NOMO-1 treated with dmso at 0.1 percent for 144 hours (cell line): ENCODE measurements around the gene CACNB1.

ENCODE experiments used
- DNase-seq: peaks from one replicate; lab custom pipeline; 2025; ENCODE audit not compliant: unreplicated experiment; lab: John Stamatoyannopoulos, UW

CACNB1 gene

DNA sequence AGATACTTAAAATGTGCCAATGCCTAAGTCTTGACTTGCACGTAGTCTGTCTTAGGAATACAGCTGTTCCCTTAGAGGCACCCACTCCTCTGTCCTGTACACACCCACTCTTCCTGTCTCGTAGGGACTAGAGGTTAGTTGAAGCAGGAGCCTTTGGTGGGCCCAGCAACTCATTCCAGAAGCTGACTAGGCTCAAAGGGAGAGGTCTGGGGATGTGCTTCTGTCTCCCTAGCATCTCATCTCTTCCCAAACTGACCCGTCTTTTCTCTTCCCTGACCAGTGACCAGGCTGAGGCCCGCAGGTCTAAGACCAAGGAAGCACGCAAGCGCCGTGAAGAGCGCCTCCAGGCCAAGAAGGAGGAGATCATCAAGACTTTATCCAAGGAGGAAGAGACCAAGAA is 6.8 kb upstream of the CACNB1 start:
- no peak for DNase-seq

DNA sequence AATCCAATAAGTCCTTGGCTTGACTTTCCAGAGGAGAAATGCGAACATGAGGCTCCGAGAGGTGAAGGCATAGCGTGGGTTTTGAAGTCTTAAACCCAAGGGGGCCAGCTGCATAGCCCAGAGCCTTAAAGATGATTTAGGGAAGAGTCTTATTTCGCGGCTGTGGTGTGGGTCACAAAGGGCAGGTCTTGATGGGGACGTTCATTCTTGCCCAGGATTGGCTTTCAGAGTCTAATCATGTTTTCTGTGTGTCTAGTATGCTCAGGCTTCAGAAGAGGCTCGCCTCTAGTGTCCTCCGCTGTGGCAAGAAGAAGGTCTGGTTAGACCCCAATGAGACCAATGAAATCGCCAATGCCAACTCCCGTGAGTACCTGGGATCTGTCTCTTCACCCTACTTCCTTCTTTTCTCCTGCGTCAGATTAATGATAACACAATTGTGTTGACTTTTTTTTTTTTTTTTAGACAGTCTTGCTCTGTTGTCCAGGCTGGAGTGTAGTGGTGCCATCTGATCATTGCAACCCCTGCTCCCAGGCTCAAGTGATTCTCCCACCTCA is 3.6 kb upstream of the CACNB1 start:
- DNase-seq, result no peak

DNA sequence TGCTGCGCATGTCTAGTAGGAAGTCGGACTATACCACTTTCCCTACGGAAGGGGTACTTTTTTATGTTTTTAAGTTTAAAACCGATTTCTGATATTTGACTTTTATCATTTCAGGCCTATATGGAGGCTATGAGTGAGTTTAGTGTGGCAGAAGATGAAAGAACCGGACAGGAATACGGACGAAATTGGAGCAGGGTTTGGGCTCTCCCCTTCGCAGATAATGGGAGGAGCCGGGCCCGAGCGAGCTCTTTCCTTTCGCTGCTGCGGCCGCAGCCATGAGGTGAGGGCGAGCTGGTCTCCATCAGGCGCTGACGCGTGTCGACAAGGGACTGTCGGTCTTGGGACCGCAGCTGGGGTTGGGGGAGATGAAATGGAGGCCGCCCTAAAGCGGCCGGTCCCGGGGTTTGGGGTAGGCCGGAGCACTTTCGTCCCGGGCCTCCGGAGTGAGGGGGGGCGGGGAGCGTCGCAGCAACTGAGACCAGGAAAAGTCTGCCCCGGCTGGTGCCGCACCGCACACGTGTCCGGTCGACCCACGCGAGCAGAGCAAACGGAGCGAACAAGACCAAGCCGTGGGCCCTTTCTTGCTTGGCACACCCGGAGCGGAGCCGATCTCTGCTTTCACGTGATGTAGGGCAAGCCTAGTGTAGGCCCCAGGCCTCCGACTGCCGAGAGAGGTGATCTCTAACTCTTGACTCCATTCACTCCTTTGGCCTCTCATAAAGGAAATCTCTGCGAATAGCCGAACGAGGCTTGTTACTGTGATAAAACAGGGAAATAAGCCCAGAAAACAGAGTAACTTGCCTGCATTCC is 2.8 kb upstream of the CACNB1 start, which contains the start of gene RPL19:
Gene RPL19 (plus strand): TSS at position 214 of the 810 bp plus-strand sequence. CDS start 62 bp downstream, at position 276.
- no peak for DNase-seq

DNA sequence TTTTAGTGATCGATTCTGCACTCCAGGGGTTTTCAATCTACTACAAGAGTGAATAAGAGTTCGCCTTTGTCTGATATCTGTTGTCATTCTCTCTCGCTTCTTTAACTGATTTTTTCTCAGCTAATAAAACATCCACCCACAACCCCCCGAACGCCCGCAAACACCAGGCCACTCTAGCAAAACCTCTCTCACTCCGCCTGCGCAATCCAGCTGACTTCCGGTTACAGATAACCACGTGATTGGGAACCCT is 2.3 kb upstream of the CACNB1 start:
- DNase-seq, result peak; percentile 93

DNA sequence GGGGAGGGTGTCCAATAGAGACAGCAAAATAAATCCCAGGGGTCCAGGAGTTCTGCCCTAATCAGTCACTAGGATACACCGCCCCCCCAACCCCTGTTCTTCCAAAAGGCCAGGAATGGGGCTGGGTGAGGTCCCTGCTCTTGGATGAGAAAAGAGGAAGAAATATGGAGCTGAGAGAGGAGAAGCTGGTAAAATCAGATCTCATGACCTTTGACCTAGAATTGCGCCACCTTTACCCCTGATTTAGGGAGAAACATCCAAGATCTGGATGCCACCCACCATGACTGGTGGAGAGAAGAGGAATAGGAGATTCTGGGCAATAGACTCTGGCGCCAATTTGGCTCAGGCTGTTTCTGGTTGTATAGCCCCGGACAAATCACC is 707 bp upstream of the CACNB1 start:
- no peak for DNase-seq

DNA sequence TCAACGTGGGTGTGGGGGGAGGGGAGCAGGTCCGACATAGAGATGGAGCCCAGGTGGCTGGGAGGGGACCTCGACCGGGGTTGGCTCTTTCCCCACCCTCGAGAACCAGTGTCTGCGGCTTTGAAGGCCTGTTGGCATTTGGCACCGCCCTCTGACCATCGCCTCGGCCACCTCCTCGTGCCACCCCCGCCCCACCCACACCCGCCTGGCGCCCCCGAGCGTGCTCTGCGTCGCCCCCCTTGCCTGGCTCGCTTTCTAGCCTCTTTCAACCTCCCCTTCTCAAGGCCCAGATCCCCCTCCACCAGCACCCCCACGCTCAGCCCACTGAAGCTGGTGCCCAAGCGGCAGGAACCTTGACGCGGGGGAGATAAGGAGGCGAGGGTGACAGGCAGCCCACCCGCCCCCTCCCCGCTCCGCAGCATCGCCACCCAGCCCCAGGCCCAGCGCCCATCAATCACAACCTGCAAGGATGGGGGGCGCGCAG is 619 bp downstream of the CACNB1 start:
- DNase-seq, result peak; percentile 37

DNA sequence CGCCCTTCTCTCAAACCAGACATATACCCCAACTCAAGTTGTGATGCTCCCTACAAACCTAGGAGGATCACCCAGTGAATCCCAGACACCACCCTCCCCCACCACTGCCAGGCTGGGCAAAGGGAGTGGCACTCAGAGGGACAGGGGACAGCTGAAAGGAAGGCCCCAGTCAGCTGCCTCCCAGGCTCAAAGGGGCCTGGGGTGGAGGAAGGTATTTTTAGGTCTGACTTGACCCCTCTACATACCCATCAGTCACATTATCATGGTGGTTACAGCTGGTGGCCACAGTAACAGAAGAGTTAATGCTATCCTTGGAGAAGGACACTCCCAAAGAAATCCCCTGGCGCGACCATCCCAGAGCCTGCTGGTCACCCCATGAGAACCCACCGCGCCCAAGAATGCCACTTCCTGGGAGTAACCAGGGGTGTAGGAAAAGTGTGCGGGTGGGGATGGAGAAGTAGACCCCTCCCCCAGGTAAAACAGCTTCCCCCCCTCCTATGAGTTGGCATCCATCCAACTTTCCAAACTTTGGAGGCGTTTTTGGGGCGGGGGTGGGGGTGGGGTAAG is 1.1 kb downstream of the CACNB1 start:
- no peak for DNase-seq

DNA sequence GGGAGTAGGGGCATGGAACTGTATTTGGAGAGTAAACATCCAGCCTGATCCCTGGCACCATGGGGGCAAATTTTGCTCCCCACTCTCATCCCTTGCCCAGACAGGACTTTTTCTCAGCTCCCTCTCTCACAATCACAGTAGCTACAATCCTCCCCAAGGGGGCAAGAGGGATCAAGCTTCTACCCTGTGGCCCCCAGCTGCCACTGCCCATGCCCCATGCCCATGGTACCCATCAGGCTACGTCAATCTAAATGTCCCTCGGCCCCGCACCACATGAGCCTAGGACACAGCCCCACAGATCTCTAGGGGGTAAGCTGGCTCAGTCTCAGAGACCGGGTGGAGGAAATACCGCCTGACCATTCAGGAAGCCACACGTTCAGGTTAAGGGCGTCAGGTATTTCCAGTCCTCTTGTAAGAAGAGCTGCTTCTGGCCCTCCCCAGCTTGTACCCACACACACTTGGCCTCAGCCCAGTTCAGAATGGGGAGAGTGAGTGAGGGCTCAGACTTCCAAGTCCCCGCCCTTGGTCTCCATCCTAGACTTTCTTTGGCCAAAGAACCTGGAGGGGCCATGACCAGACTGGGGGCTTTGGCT is 1.8 kb downstream of the CACNB1 start:
- DNase-seq, result no peak

DNA sequence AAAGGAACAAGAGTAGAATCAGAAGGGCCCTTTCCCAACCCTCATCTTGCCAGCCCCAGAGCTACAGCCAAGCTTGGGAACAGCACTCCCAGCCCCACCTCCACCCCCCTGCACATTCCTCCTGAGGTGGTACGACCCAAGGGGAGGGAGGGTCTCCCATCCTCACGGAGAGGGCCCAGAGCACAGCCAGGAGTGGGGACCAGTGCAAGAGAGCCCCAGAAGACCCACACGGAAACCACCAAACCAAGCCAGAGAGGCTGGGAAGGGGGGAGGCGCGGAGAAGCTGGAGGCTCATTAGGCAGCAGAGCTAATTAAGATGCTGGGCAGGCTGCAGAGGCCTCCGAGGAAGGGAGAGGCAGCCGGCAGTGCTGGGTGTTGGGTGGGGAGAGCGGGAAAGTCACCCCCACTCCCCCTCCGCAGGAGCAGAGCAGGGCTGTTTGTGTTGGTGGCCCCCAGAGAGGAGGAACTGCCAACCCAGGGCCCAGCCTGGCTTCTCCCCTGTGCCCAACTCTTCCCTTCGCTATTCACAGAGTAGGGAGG is 2.4 kb downstream of the CACNB1 start:
- DNase-seq, result no peak

DNA sequence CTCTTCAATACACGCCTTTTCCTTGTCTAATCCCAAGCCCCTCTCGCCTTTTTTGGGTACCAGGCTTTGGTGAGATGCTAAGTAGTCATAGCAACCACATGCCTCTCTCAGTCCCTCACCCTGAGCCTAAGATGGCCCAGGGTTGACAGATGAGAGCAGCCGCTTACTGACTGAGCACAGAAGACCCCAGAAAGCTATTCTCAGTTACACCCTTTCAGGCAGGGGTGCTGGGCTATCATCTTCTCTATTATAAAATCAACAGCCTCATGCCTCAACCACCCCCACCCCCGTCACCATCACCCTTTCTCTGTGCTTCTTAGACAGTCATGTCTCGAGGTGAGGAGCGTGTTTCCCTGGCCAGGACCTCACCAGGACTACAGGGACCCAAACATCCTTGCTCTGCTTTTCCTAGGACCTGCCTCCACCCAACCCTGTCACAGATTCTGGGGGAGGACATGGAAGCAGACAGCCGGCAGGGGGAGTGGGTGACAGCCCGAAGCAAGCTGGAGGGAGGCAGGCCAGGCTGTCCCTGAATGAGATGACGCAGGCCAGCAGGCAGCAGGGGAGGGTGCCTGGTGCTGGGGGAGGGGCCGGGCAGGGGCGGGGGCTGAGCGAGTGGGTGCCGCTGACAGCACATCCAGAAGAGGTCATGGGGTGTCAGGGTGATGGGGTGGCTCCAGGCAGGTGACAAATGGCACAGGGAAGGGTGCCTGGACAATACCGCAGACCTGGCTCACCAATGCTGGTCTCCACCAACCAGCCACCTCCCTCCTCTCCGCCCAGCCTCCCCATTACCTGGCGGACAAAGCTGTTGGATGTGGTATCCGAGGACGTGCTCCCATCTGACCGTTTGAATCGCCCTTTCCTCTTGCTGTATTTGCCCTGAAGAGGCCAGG is 3.1 kb downstream of the CACNB1 start:
- peak; percentile 51 for DNase-seq

DNA sequence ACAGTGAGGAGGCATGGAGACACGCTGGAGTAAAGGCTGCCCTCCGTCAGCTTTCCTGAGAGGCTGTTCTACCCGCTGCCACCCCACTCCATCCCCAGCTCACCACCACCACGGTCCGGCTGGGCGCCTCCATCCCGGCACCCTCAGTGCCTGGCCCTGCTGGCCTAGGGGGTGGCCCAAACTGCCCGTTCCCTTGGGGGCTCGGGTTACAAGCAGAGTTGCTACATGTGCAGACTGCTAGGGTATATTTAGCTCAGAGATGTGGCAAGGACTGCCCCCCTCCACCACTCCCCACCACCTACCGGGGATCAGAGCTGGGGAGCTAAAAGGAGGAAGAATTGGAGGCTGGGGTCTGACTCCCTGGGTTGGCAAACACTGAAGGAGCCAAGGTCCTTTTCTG is 4.1 kb downstream of the CACNB1 start:
- no peak for DNase-seq

DNA sequence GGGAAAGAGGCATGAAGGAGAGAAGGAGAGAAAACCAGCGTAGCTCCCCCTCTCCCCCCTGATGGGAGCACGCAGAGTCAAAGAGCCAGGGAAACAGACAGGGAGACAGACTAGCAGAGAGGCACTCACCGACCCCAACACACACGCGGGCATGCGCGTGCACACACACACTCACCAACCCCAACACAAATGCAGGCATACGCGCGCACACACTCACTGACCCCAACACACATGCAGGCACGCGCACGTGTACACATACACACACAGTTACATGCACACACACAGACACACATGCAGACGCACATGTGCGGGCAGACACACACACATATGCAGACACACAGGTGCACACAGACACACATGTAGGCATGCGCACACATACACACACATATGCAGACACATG is 4.6 kb downstream of the CACNB1 start:
- no peak for DNase-seq

DNA sequence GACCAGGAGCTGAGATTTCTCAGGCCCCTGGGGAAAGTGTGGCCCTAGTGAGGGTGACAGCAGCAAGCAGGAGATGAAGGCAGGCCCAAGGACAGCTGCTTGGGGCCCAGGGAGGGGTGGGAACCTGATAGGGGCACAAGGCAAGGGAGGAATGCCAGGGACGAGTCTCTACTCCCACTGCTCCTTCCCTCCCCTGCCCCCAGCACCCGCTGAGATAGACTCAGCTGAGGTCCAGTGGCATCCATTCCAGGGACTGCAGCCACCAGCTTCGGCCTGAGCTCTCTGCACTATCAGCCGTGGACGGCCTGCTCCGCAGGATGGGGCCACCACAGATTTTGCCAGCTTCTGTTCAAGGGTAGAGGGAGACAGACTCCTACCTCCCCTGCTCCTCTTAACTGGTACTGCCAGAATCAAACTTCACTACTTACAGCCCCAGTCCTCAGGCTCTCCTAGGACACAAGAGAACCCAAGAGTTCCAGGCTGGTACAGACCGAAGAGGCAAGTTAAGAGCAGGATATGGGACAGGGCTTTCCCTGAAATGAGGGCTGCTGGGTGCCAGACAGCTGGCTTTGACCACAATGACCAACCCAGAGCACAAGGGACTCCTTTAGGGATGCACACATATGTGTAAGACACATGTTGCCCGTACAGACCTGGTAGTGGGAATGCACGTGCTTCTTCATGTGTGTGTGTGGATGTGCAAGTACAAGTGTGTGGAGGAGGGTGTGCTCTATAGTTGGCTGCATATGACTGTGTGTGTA is 5.5 kb downstream of the CACNB1 start:
- DNase-seq, result no peak

DNA sequence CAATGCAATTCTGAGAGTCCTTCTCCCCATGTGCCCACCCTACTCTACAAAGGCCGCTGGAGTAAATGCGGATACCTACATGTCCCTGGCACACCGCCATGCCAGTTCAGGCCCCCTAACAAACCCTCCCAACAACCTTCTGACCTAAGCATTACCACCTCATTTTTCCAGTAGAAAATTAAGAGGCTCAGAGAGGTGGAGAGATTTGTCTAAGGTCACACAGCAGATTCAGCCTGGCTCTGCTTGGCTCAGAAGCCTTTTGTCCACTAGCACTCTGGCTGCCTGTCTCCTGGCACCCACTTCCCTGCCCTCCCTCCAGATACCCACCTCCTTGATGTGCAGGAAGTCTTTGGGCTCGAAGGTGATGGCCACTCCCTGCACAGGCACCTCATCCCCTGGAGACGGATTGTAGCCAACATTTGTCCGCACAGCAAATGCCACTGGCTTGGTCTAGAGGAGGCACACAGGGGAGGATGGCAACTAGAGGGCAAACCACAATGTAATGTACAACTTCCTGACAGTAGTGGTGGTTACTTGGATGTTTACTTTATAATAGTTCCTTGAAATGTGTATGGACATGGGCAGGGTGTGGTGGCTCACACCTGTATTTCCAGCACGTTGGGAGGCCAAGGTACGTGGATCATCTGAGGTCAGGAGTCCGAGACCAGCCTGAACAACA is 10.2 kb downstream of the CACNB1 start:
- DNase-seq, result no peak

DNA sequence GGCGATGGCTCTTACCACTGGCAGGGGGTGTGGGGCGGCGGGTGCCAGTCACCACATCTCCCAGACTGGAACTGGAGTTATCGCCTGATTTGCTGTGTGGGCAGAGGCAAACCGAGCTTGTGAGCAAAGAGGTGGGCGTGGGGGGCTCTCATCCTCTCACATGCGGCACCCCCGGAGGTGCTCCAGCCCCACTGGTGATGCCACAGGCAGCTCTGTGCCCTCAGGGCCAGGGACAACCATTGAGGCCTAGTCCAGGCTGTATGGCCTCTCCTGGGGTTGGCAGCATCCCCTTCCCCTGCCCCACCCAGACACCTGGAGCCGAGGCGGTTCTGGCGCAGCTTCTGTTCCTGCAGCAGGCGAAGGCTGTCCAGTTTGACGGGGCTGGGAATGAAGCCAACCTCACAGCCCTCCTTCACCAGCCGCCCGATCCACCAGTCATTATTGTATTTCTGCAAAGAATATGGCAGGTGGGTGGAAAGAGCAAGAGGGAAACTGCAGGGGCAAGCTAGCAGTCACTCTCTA is 10.9 kb downstream of the CACNB1 start:
- DNase-seq, result no peak

DNA sequence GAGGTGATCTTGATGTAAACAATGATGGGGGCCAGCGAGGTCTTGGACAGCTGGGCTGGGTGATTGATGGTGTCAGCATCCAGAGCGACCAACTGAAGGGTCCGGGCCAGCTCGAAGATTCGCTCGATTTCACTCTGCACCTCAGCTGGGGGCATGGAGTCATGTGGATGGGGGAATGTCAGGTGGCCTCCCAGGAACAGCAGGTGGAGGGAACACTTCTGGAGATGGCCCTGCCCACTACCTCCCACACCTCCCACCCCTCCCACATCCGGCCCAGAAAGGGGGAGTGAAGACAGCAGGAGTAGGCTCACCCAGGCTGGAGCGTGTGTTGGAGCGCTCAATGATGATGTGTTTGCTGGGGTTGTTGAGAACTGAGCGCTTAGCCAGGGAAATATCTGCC is 13.7 kb downstream of the CACNB1 start:
- no peak for DNase-seq

DNA sequence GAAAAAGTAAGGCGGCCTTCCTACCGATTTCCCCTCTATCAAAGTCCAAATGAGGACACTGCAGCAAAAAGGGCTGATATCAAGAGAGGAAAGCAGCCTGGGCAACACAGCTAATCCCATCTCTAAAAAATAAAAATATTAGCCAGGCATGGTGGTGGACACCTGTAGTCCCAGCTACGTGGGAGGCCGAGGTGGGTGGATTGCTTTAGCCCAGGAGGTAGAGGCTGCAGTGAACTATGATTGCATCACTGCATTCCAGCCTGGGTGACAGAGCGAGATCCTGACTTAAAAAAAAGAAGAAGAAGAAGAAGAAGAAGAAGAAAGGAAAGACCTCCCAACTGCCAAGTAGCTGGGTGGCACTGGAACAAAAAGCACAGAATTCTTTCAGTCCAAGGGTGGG is 14.4 kb downstream of the CACNB1 start:
- DNase-seq, result no peak

DNA sequence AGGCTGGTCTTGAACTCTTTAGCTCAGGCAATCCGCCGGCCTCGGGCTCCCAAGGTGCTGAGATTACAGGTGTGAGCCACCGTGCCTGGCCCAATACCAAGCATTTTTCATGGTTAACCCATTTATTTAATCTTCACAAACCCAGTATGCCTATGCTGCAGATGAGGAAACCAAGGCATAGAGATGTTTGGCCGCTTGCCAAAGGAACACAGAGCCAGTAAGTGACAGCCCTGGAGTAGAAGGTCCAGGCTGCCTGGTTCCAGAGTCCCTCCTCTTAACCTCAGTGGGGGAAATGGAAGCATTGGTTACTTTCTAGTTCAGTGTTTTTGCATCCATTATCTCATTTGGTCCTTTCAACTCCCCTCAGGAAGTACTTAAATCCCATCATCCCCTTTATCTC is 16.2 kb downstream of the CACNB1 start:
- DNase-seq, result no peak

DNA sequence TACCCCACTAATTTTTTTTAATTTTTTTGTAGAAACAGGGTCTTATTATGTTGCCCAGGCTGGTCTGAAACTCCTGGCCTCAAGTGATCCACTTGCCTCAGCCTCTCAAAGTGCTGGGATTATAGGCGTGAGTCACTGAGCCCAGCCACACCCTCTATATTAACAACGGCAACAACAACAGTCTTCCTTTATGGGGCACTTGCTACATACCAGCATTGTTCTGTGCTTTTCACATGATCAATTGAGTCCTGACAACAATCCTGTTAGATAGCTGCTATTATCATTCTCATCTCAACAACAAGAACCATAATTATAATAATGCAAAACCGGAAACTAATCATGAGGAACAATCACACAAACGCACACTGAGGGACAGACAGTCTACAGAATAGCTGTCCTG is 18.9 kb downstream of the CACNB1 start:
- peak; percentile 72 for DNase-seq
